Hematopoietic multipotent progenitor cell (in vitro differentiated cells): Measurements from ENCODE around the gene NBPF8. TPM values are rescaled to one million over a fixed set of nuclear protein-coding genes. Genes with fewer than 3 reads are reported as not detected.
"Not testable (repeated sequence)": the region's sequence is repeated elsewhere in the genome, so short reads cannot be mapped to it uniquely, and the experiment has no call there.

Experiments used
- DNase-seq, 3 donors: peaks; one replicate each; pipeline ENCODE4 v3.0.0-alpha.2; 2011 to 2015; ENCODE audit warnings: low read depth in 2 of 3, low spot score in 2 of 3
- total RNA-seq: library from RNA; depleted of rRNA; stranded (reverse); fragments of >200 nt; gene quantifications from one replicate; pipeline ENCODE4 v1.2.3, GENCODE V29; 2012

The NBPF8 gene
- 15.3 TPM for total RNA-seq

GRCh38 chr1:120414911-120415480, at the start of gene NBPF8:
NBPF8 (plus strand) TSS chr1:120415035; CDS start chr1:120436523, 21,488 bp downstream.
- DNase-seq, result peak; percentile 22 to 50 (median 43)

- DNase-seq, result not testable (repeated sequence)
Observed at GRCh38 chr1:120367709-120368108, 47.1 kb upstream of the NBPF8 start.

- DNase-seq, result not testable (repeated sequence)
Observed at GRCh38 chr1:120386651-120387050, 28.2 kb upstream of the NBPF8 start.

- DNase-seq, result peak; percentile 19 to 51 (median 49)
Observed at GRCh38 chr1:120388597-120389126, 26.2 kb upstream of the NBPF8 start.

- DNase-seq, result not testable (repeated sequence)
Observed at GRCh38 chr1:120391365-120391764, 23.5 kb upstream of the NBPF8 start.

GRCh38 chr1:120393316-120394232, 21.3 kb upstream of the NBPF8 start:
- not testable (repeated sequence) for DNase-seq

GRCh38 chr1:120405348-120405747, 9.5 kb upstream of the NBPF8 start:
- DNase-seq, result not testable (repeated sequence)

- DNase-seq, result not testable (repeated sequence)
Observed at GRCh38 chr1:120414451-120414850, 384 bp upstream of the NBPF8 start.

GRCh38 chr1:120415492-120415961, 692 bp downstream of the NBPF8 start:
- DNase-seq, result peak in 2 of 3 donors; percentile 11 to 26

GRCh38 chr1:120425063-120425462, 10.2 kb downstream of the NBPF8 start:
- DNase-seq, result peak in 1 of 3 donors; percentile 1

- DNase-seq, result not testable (repeated sequence)
Observed at GRCh38 chr1:120431626-120432025, 16.8 kb downstream of the NBPF8 start.

GRCh38 chr1:120433831-120434230, 19.0 kb downstream of the NBPF8 start:
- not testable (repeated sequence) for DNase-seq

- not testable (repeated sequence) for DNase-seq
Observed at GRCh38 chr1:120449124-120449523, 34.3 kb downstream of the NBPF8 start.

Other genes starting within 250 kb of the NBPF8 start
- 15.9 TPM for gene SEC22B, start 238.5 kb upstream of the NBPF8 start, total RNA-seq